Natural killer cell (primary cell): ENCODE measurements around the gene PLEKHA6. TPM values are rescaled to one million over a fixed set of nuclear protein-coding genes. Genes with fewer than 3 reads are reported as not detected.
A peak's percentile ranks its signal among the peaks of the same experiment; 100 is the strongest.

Experiments used
- ATAC-seq, 3 donors: fragments of 150-1000 bp in 2 of 3; fragments of 200-7000 bp in 1 of 3; cut with Tn5 transposase; 1 replicate in 1 of 3; 2 replicates in 2 of 3; pipeline ENCODE4 v1.10.0; 2021; ENCODE audit warnings: mild to moderate bottlenecking in 2 of 3, moderate library complexity in 2 of 3
- DNase-seq, 2 donors: peaks; one replicate each; pipeline versions ENCODE4 v3.0.0 to v3.0.0-alpha.2; 2013 to 2021; ENCODE audit warnings: mixed read lengths in 1 of 2
- H3K27ac ChIP-seq: one replicate; pipeline ENCODE4 v1.5.1; 2013; ENCODE audit warnings: mild to moderate bottlenecking, low read length
- H3K27me3 ChIP-seq: one replicate; pipeline ENCODE4 v1.6.1; 2013; ENCODE audit warnings: low read length; ENCODE audit not compliant: control insufficient read depth, insufficient read depth
- H3K36me3 ChIP-seq: one replicate; pipeline ENCODE4 v1.6.1; 2013; ENCODE audit warnings: low read length; ENCODE audit not compliant: control insufficient read depth, insufficient read depth
- H3K4me1 ChIP-seq: one replicate; pipeline ENCODE4 v1.6.1; 2013; ENCODE audit warnings: low read length; ENCODE audit not compliant: control insufficient read depth, insufficient read depth
- H3K4me3 ChIP-seq: one replicate; pipeline ENCODE4 v1.5.1; 2013; ENCODE audit warnings: low read length
- H3K9me3 ChIP-seq: one replicate; pipeline ENCODE4 v1.6.1; 2013; ENCODE audit warnings: low read length; ENCODE audit not compliant: control insufficient read depth, insufficient read depth
- H3K27ac Mint-ChIP-seq, 2 donors: one replicate each; pipeline ENCODE4 v1.8.0; 2022; ENCODE audit warnings: mild to moderate bottlenecking in 2 of 2, mixed read lengths in 2 of 2, moderate library complexity in 1 of 2
- H3K27me3 Mint-ChIP-seq, 2 donors: one replicate each; pipeline ENCODE4 v1.8.0; 2022; ENCODE audit warnings: low read depth in 2 of 2, mixed read lengths in 2 of 2
- H3K36me3 Mint-ChIP-seq: one replicate; pipeline ENCODE4 v1.8.0; 2022; ENCODE audit warnings: mixed read lengths
- H3K4me1 Mint-ChIP-seq, 2 donors: one replicate each; pipeline ENCODE4 v1.8.0; 2022; ENCODE audit warnings: mixed read lengths in 2 of 2
- H3K4me3 Mint-ChIP-seq: one replicate; pipeline ENCODE4 v1.8.0; 2022; ENCODE audit warnings: mild to moderate bottlenecking, moderate library complexity, mixed read lengths
- H3K9me3 Mint-ChIP-seq, 2 donors: one replicate each; pipeline ENCODE4 v1.8.0; 2022; ENCODE audit warnings: mixed read lengths in 2 of 2
- CTCF ChIP-seq: fragments of 200-600 bp; IDR thresholded peaks from one replicate; pipeline ENCODE4 v1.8.0; 2022; ENCODE audit warnings: antibody characterized with exemption
- WGBS: methylation state at CpG from one replicate; pipeline ENCODE4 v1.1.7; 2013; ENCODE audit warnings: missing lambda C conversion rate; ENCODE audit not compliant: insufficient coverage; 5-methylcytosine and 5-hydroxymethylcytosine counted together
- intact Hi-C: fragments of 100-400 bp; cut with micrococcal nuclease; formaldehyde crosslinking; loops from one replicate; pipeline ENCODE4 v1.14.2; 2022
- total RNA-seq, 4 donors: library from RNA; stranded (reverse); fragments of 120-200 nt in 1 of 4; gene quantifications; one replicate each; pipeline versions ENCODE4 v1.2.3 to v1.2.4, GENCODE V29; 2013 to 2022

PLEKHA6 gene
- total RNA-seq, result under 1 TPM; 0.10 to 0.43 (median 0.16) TPM
- 0.16 TPM for total RNA-seq (2013)

GRCh38 chr1:204359474-204360255 is at the start of gene PLEKHA6:
Gene PLEKHA6 (minus strand): TSS chr1:204359929. CDS start chr1:204273727, 86,202 bp downstream.
- H3K36me3 ChIP-seq, result no peaks in the 10 kb centered on the region
- no peak within 1 kb of the TSS for H3K4me3 Mint-ChIP-seq
- ATAC-seq (no peak), DNase-seq (no peak)
- H3K4me3 ChIP-seq, result no peak within 1 kb of the TSS
- H3K27me3 Mint-ChIP-seq, result peaks cover 5 to 7% of the 10 kb centered on the region in 2 donors
- no peak for TF ChIP-seq CTCF
- no peaks in the 10 kb centered on the region for H3K9me3 Mint-ChIP-seq
- H3K9me3 ChIP-seq, result no peaks in the 10 kb centered on the region
- intact Hi-C loops, result no loop called here
- no peak within 1 kb of the TSS for H3K27ac Mint-ChIP-seq
- 5% methylated on average over 20 of the region's 20 CpGs for WGBS
- H3K27ac ChIP-seq, result no peak within 1 kb of the TSS
- H3K4me1 ChIP-seq, result peaks cover 14% of the 10 kb centered on the region
- peaks cover 8 to 13% of the 10 kb centered on the region in 2 donors for H3K4me1 Mint-ChIP-seq
- H3K36me3 Mint-ChIP-seq, result no peaks in the 10 kb centered on the region
- peaks cover 3% of the 10 kb centered on the region for H3K27me3 ChIP-seq

DNA sequence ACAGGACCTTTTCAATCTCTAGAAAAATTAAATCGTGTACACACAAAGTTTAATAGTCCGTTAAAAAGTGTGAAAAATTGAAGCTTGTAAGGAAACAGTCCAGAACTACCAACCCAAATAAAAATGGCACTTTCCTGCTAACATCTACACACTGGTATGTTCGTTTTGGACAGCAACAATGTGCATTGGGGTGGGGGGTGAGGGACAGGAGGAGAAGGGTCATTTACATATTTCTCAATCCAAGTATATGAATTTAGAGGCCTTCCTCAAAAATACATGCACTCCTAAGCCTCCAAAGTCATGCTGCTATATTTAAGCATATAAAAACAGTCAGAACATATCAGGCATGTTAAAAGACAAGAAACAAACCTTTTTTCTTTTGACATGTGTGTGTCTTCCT is 49.4 kb upstream of the PLEKHA6 start:
- no peaks in the 10 kb centered on the region for H3K27me3 Mint-ChIP-seq
- WGBS, result no CpG with 5 or more reads among the region's 3 CpGs
- intact Hi-C loops, result no loop called here
- Histone ChIP-seq H3K4me3 (peak overlapping the region; percentile 88), H3K27me3 (no peaks in the 10 kb centered on the region), H3K27ac (peak overlapping the region; percentile 98), H3K4me1 (peaks cover 32% of the 10 kb centered on the region), H3K36me3 (peaks cover 31% of the 10 kb centered on the region), H3K9me3 (no peaks in the 10 kb centered on the region)
- DNase-seq (peak in 1 of 2 donors; percentile 30), ATAC-seq (no peak)
- no peak for TF ChIP-seq CTCF
- peak overlapping the region; percentile 99 for H3K4me3 Mint-ChIP-seq
- peaks cover 56 to 63% of the 10 kb centered on the region in 2 donors for H3K4me1 Mint-ChIP-seq
- H3K36me3 Mint-ChIP-seq, result no peaks in the 10 kb centered on the region
- peak overlapping the region; percentile 98 to 100 for H3K27ac Mint-ChIP-seq
- H3K9me3 Mint-ChIP-seq, result no peaks in the 10 kb centered on the region

GRCh38 chr1:204408602-204409001 is 48.9 kb upstream of the PLEKHA6 start:
- Histone ChIP-seq H3K9me3 (no peaks in the 10 kb centered on the region), H3K27ac (peak overlapping the region; percentile 28), H3K36me3 (peaks cover 36% of the 10 kb centered on the region), H3K4me1 (peaks cover 32% of the 10 kb centered on the region), H3K27me3 (no peaks in the 10 kb centered on the region), H3K4me3 (peak overlapping the region; percentile 88)
- Mint-ChIP-seq H3K27ac (peak overlapping the region; percentile 98 to 100), H3K9me3 (no peaks in the 10 kb centered on the region), H3K4me3 (peak overlapping the region; percentile 99), H3K4me1 (peaks cover 56 to 68% of the 10 kb centered on the region in 2 donors), H3K27me3 (no peaks in the 10 kb centered on the region), H3K36me3 (no peaks in the 10 kb centered on the region)
- TF ChIP-seq CTCF, result no peak
- no peak for ATAC-seq
- no peak for DNase-seq
- intact Hi-C loops, result no loop called here
- WGBS, result 0% methylated on average over 1 of the region's 1 CpG
